HepG2 (cell line): ENCODE data around the gene CARHSP1. TPM values are rescaled to one million over a fixed set of nuclear protein-coding genes. Genes with fewer than 3 reads are reported as not detected.

Source experiments
- KLF6 ChIP-seq: IDR thresholded peaks from 2 replicates; pipeline ENCODE4 v1.8.0; 2016; ENCODE audit warnings: missing biosample characterization, missing genetic modification reagents
- MAFK ChIP-seq, 2 experiments: IDR thresholded peaks in 1 of 2; conservative IDR thresholded peaks in 1 of 2; 2 replicates each; pipeline ENCODE4 v1.6.1; 2011; ENCODE audit warnings: improper control_type of control experiment in 2 of 2, low read length in 2 of 2
- PITX1 ChIP-seq: sonication (generic); formaldehyde crosslinking; IDR thresholded peaks from 2 replicates; pipeline ENCODE4 v1.5.1; 2020; ENCODE audit warnings: mild to moderate bottlenecking, missing genetic modification reagents
- PPARG ChIP-seq: conservative IDR thresholded peaks from 2 replicates; pipeline ENCODE4 v1.6.1; 2016; ENCODE audit warnings: missing biosample characterization, missing genetic modification reagents
- THAP11 ChIP-seq: IDR thresholded peaks from 2 replicates; pipeline ENCODE4 v1.6.1; 2016; ENCODE audit warnings: missing biosample characterization, missing genetic modification reagents
- ZKSCAN8 ChIP-seq: IDR thresholded peaks from 2 replicates; pipeline ENCODE4 v1.6.1; 2016; ENCODE audit warnings: borderline replicate concordance, missing genetic modification reagents, missing compliant biosample characterization
- ZNF160 ChIP-seq: sonication (generic); formaldehyde crosslinking; IDR thresholded peaks from 2 replicates; pipeline ENCODE4 v1.8.0; 2022; ENCODE audit warnings: mild to moderate bottlenecking, inconsistent platforms, missing genetic modification reagents
- ZNF296 ChIP-seq: sonication (generic); formaldehyde crosslinking; conservative IDR thresholded peaks from 2 replicates; pipeline ENCODE4 v1.5.0; 2020; ENCODE audit warnings: mild to moderate bottlenecking, missing genetic modification reagents
- ZNF460 ChIP-seq: sonication (generic); formaldehyde crosslinking; IDR thresholded peaks from 2 replicates; pipeline ENCODE4 v1.5.1; 2020; ENCODE audit warnings: missing genetic modification reagents, mild to moderate bottlenecking, borderline replicate concordance
- ZNF567 ChIP-seq: sonication (generic); formaldehyde crosslinking; IDR thresholded peaks from 2 replicates; pipeline ENCODE4 v1.8.1; 2023; ENCODE audit warnings: mild to moderate bottlenecking, missing genetic modification reagents, borderline replicate concordance
- ZNF615 ChIP-seq: sonication (generic); formaldehyde crosslinking; IDR thresholded peaks from 2 replicates; pipeline ENCODE4 v1.5.0; 2020; ENCODE audit warnings: mild to moderate bottlenecking, missing genetic modification reagents, borderline replicate concordance
- ZNF792 ChIP-seq: IDR thresholded peaks from 2 replicates; pipeline ENCODE4 v1.6.1; 2016
- polyA plus RNA-seq, 8 experiments: library from polyadenylated mRNA; depleted of rRNA in 3 of 8; stranded (reverse) in 7 of 8; unstranded in 1 of 8; fragments of >200 nt; fragmentation: Illumina TruSeq in 4 of 8; extraction: Trizol in 4 of 8; gene quantifications; 2 replicates each; pipeline versions ENCODE4 v1.2.1 to v1.2.3, GENCODE V29; 2011 to 2016; ENCODE audit warnings: low read depth in 4 of 8, missing spikeins in 1 of 8, mixed read lengths in 1 of 8; ENCODE audit not compliant: insufficient read depth in 1 of 8
- total RNA-seq, 5 experiments: library from RNA; depleted of rRNA; stranded (reverse); fragments of >200 nt; fragmentation: Illumina TruSeq; extraction: Trizol; gene quantifications; 2 replicates each; pipeline ENCODE4 v1.2.3, GENCODE V29; 2016; ENCODE audit warnings: low read depth in 1 of 5
- TF ChIP-seq, protein P1 (sequence below): sonication (generic); formaldehyde crosslinking; IDR thresholded peaks from 2 replicates; pipeline ENCODE4 v1.4.0; 2020; ENCODE audit warnings: missing genetic modification reagents
- TF ChIP-seq, protein P2 (sequence below): sonication (generic); formaldehyde crosslinking; IDR thresholded peaks from one replicate; pipeline ENCODE4 v1.5.1; 2020; ENCODE audit warnings: mild to moderate bottlenecking, missing genetic modification reagents; ENCODE audit errors: not compliant biosample characterization
- TF ChIP-seq, protein P3 (sequence below): sonication (generic); formaldehyde crosslinking; IDR thresholded peaks from 2 replicates; pipeline ENCODE4 v1.5.1; 2020; ENCODE audit warnings: missing genetic modification reagents, mild to moderate bottlenecking, borderline replicate concordance

The CARHSP1 gene
- total and polyA plus RNA-seq, 2 of the 13 experiments (the other 11 are each of a cell fraction or from before 2014, with no cell fraction given) = 173 to 345 TPM

DNA sequence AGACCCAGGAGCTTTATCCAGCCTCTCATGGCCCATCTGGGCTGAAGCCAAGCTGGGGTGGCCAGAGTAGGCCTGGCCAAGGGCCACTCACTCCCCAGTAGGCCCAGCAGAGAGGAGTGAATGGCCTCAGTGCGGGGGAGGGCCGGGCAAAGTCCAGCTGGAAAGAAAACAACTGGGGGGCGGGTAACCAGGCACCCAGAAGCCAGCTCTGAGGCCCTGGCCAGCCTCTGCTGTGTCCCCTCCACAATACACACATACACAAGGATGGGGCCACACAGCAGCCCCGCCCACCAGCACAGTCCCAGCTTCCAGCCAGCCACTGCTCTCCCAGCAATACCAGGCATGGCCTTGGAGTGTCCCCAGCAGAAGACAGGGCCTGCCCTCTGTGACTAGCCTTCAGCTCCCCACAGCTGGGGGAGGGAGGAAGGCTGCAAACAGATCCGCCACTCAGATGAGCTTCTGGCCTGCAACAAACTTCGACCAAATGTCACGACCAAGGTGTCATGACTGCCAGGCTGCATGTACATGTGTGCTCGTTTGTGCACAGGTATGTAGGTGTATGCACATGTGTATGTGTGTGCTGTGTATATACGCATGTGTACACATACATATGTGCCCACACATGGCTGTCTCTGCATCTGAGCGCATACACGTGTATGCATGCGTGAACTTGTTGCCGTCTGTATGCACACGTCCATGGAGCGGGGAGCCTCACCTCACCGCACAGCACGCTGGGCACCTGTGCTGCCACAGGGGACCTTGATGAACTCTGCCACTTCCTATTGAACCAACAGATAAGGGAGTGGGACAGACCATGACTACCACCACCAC lies 5.0 kb downstream of the CARHSP1 start (continued):
- TF ChIP-seq PITX1 (CRISPR knock-in tag) (peak; percentile 85), ZKSCAN8 (CRISPR knock-in tag) (peak; percentile 97), ZNF296 (CRISPR knock-in tag) (peak; percentile 89; the same call in 1 of the 2 replicates), ZNF160 (CRISPR knock-in tag) (peak; percentile 98), ZNF792 (peak; percentile 96), KLF6 (CRISPR knock-in tag) (peak; percentile 90; the same call in 1 of the 2 replicates), ZNF615 (CRISPR knock-in tag) (peak; percentile 85; the same call in 1 of the 2 replicates), ZNF567 (CRISPR knock-in tag) (peak; percentile 99), PPARG (peak; percentile 69), ZNF460 (peak; percentile 81; the same call in 1 of the 2 replicates), MAFK (conservative IDR thresholded peaks at IDR 0.05 in 1 of 2, IDR thresholded peaks at IDR 0.05 in 1 of 2; ENCODE audit: low read length in 2 of 2) (no peak; a peak in 1 of 4 replicates), THAP11 (CRISPR knock-in tag) (peak; percentile 90)
- TF ChIP-seq, protein P1, sequence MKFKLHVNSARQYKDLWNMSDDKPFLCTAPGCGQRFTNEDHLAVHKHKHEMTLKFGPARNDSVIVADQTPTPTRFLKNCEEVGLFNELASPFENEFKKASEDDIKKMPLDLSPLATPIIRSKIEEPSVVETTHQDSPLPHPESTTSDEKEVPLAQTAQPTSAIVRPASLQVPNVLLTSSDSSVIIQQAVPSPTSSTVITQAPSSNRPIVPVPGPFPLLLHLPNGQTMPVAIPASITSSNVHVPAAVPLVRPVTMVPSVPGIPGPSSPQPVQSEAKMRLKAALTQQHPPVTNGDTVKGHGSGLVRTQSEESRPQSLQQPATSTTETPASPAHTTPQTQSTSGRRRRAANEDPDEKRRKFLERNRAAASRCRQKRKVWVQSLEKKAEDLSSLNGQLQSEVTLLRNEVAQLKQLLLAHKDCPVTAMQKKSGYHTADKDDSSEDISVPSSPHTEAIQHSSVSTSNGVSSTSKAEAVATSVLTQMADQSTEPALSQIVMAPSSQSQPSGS (CRISPR knock-in tag) = peak; percentile 96
- TF ChIP-seq, protein P2, sequence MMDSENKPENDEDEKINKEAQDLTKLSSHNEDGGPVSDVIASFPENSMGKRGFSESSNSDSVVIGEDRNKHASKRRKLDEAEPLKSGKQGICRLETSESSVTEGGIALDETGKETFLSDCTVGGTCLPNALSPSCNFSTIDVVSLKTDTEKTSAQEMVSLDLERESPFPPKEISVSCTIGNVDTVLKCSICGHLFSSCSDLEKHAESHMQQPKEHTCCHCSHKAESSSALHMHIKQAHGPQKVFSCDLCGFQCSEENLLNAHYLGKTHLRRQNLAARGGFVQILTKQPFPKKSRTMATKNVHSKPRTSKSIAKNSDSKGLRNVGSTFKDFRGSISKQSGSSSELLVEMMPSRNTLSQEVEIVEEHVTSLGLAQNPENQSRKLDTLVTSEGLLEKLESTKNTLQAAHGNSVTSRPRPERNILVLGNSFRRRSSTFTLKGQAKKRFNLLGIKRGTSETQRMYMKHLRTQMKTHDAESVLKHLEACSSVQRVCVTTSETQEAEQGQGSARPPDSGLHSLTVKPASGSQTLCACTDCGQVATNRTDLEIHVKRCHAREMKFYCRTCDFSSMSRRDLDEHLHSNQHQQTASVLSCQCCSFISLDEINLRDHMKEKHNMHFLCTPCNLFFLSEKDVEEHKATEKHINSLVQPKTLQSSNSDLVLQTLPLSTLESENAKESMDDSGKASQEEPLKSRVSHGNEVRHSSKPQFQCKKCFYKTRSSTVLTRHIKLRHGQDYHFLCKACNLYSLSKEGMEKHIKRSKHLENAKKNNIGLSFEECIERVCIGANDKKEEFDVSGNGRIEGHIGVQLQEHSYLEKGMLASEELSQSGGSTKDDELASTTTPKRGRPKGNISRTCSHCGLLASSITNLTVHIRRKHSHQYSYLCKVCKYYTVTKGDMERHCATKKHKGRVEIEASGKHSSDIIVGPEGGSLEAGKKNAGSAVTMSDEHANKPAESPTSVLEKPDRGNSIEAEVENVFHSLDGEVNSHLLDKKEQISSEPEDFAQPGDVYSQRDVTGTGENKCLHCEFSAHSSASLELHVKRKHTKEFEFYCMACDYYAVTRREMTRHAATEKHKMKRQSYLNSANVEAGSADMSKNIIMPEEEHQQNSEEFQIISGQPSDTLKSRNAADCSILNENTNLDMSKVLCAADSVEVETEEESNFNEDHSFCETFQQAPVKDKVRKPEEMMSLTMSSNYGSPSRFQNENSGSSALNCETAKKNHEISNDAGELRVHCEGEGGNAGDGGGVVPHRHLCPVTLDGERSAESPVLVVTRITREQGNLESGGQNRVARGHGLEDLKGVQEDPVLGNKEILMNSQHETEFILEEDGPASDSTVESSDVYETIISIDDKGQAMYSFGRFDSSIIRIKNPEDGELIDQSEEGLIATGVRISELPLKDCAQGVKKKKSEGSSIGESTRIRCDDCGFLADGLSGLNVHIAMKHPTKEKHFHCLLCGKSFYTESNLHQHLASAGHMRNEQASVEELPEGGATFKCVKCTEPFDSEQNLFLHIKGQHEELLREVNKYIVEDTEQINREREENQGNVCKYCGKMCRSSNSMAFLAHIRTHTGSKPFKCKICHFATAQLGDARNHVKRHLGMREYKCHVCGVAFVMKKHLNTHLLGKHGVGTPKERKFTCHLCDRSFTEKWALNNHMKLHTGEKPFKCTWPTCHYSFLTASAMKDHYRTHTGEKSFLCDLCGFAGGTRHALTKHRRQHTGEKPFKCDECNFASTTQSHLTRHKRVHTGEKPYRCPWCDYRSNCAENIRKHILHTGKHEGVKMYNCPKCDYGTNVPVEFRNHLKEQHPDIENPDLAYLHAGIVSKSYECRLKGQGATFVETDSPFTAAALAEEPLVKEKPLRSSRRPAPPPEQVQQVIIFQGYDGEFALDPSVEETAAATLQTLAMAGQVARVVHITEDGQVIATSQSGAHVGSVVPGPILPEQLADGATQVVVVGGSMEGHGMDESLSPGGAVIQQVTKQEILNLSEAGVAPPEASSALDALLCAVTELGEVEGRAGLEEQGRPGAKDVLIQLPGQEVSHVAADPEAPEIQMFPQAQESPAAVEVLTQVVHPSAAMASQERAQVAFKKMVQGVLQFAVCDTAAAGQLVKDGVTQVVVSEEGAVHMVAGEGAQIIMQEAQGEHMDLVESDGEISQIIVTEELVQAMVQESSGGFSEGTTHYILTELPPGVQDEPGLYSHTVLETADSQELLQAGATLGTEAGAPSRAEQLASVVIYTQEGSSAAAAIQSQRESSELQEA (CRISPR knock-in tag) = peak; percentile 20
- TF ChIP-seq, protein P3, sequence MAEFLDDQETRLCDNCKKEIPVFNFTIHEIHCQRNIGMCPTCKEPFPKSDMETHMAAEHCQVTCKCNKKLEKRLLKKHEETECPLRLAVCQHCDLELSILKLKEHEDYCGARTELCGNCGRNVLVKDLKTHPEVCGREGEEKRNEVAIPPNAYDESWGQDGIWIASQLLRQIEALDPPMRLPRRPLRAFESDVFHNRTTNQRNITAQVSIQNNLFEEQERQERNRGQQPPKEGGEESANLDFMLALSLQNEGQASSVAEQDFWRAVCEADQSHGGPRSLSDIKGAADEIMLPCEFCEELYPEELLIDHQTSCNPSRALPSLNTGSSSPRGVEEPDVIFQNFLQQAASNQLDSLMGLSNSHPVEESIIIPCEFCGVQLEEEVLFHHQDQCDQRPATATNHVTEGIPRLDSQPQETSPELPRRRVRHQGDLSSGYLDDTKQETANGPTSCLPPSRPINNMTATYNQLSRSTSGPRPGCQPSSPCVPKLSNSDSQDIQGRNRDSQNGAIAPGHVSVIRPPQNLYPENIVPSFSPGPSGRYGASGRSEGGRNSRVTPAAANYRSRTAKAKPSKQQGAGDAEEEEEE (CRISPR knock-in tag) = peak; percentile 74; the same call in 1 of the 2 replicates
